ENCODE data around the gene BMPR1A. TPM values are rescaled to one million over a fixed set of nuclear protein-coding genes. Genes with fewer than 3 reads are reported as not detected.

The BMPR1A gene
- polyA plus RNA-seq, 1 donor (not counting 4 experiments of a cell fraction or from before 2014, with no cell fraction given), result 22.2 TPM

DNA sequence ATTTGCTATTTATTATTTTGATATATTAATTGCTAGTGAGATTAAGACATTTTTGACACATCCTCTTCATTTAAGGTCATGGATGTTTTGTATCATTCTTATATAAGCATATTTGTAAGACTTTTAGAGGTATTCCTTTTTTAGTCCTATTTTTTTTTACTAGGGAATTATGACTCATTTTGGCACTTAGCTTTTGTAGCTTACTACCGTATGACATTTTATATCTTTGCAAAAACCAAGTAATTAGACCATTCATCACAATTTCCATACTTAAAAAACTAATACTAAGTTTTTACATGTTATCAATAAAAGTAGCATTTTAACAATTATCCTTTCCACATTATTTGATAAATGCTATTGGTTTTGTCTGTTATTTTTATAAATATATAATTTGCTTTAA is 41.6 kb downstream of the BMPR1A start:
- no peak for FAIRE-seq

DNA sequence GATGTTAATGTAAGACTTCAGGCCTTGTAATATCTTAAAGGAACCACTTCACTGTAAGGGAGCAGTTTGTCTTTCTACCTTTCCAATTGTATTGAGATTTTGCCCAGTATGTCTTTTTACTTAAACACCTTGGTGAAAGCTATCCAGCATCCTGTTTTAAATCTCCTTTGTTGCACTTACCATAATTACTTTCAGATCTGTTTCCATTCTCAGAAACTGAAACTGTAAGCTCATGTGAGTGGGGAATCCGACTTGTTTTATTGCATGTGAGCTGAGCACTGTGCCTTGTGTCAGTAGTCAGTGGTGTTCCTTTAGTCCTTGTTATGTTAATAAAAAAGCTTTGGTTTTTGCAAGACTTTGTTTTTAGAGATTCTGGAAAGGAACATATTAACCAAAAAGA is 42.2 kb downstream of the BMPR1A start:
- H3K9me1 ChIP-seq (ENCODE audit: control insufficient read depth, extremely low read depth, insufficient read depth, low read length), result no peaks in the 10 kb centered on the region
- H3K79me2 ChIP-seq (ENCODE audit: control insufficient read depth, insufficient read depth, low read length), result peaks cover 15% of the 10 kb centered on the region
- no peak overlapping the region for H3K27ac ChIP-seq (ENCODE audit: control insufficient read depth, insufficient read depth, low read length)
- no peaks in the 10 kb centered on the region for H3K9me3 ChIP-seq (ENCODE audit: control insufficient read depth, low read depth, low read length)
- no peak overlapping the region for H3K4me2 ChIP-seq (ENCODE audit: control insufficient read depth, extremely low read depth, insufficient read depth, low read depth, low read length)
- no peak for DNase-seq (ENCODE audit: low read depth, low spot score)
- no peak overlapping the region for H3K4me3 ChIP-seq (ENCODE audit: control insufficient read depth in 2 of 3, extremely low read depth in 1 of 3, insufficient read depth in 2 of 3, low read depth in 1 of 3, low read length in 3 of 3)
- no peaks in the 10 kb centered on the region for H3K27me3 ChIP-seq (ENCODE audit: control insufficient read depth, extremely low read depth, insufficient read depth, low read length)
- peaks cover 4% of the 10 kb centered on the region for H3K4me1 ChIP-seq (ENCODE audit: control insufficient read depth, extremely low read depth, insufficient read depth, low read length)
- dilution Hi-C loops (cut with MboI; ENCODE audit: extremely low pct_ligation_motif_present, low sequenced_read_pairs), result no loop called here
- no peaks in the 10 kb centered on the region for H4K20me1 ChIP-seq (ENCODE audit: control insufficient read depth, extremely low read depth, insufficient read depth, low read length)
- peak; percentile 20 for FAIRE-seq
- TF ChIP-seq, protein P1, sequence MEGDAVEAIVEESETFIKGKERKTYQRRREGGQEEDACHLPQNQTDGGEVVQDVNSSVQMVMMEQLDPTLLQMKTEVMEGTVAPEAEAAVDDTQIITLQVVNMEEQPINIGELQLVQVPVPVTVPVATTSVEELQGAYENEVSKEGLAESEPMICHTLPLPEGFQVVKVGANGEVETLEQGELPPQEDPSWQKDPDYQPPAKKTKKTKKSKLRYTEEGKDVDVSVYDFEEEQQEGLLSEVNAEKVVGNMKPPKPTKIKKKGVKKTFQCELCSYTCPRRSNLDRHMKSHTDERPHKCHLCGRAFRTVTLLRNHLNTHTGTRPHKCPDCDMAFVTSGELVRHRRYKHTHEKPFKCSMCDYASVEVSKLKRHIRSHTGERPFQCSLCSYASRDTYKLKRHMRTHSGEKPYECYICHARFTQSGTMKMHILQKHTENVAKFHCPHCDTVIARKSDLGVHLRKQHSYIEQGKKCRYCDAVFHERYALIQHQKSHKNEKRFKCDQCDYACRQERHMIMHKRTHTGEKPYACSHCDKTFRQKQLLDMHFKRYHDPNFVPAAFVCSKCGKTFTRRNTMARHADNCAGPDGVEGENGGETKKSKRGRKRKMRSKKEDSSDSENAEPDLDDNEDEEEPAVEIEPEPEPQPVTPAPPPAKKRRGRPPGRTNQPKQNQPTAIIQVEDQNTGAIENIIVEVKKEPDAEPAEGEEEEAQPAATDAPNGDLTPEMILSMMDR (optimal IDR thresholded peaks at IDR 0.05 in 1 of 3, IDR thresholded peaks at IDR 0.05 in 1 of 3, conservative IDR thresholded peaks at IDR 0.05 in 1 of 3; ENCODE audit: extremely low read depth in 1 of 3, insufficient read depth in 2 of 3, low read length in 3 of 3), result no peak
- TF ChIP-seq EZH2 (IDR thresholded peaks at IDR 0.05; ENCODE audit: low read length), result no peak
- H3K36me3 ChIP-seq (ENCODE audit: control insufficient read depth in 2 of 2, extremely low read depth in 1 of 2, insufficient read depth in 2 of 2, low read length in 2 of 2), result no peaks in the 10 kb centered on the region
- no peak overlapping the region for H2AFZ ChIP-seq (ENCODE audit: control insufficient read depth, low read length)
- no peak overlapping the region for H3K9ac ChIP-seq (ENCODE audit: control insufficient read depth, extremely low read depth, insufficient read depth, low read length)

More for the DNA sequence above, 41.6 kb downstream of the BMPR1A start:
- Histone ChIP-seq H3K27me3 (ENCODE audit: control insufficient read depth, extremely low read depth, insufficient read depth, low read length) (no peaks in the 10 kb centered on the region), H3K4me2 (ENCODE audit: control insufficient read depth, extremely low read depth, insufficient read depth, low read depth, low read length) (no peak overlapping the region), H3K79me2 (ENCODE audit: control insufficient read depth, insufficient read depth, low read length) (peaks cover 16% of the 10 kb centered on the region), H2AFZ (ENCODE audit: control insufficient read depth, low read length) (no peak overlapping the region), H3K9me1 (ENCODE audit: control insufficient read depth, extremely low read depth, insufficient read depth, low read length) (no peaks in the 10 kb centered on the region), H3K9me3 (ENCODE audit: control insufficient read depth, low read depth, low read length) (no peaks in the 10 kb centered on the region), H3K4me3 (ENCODE audit: control insufficient read depth in 2 of 3, extremely low read depth in 1 of 3, insufficient read depth in 2 of 3, low read depth in 1 of 3, low read length in 3 of 3) (no peak overlapping the region), H3K27ac (ENCODE audit: control insufficient read depth, insufficient read depth, low read length) (no peak overlapping the region), H3K4me1 (ENCODE audit: control insufficient read depth, extremely low read depth, insufficient read depth, low read length) (peaks cover 4% of the 10 kb centered on the region), H3K36me3 (ENCODE audit: control insufficient read depth in 2 of 2, extremely low read depth in 1 of 2, insufficient read depth in 2 of 2, low read length in 2 of 2) (no peaks in the 10 kb centered on the region), H4K20me1 (ENCODE audit: control insufficient read depth, extremely low read depth, insufficient read depth, low read length) (no peaks in the 10 kb centered on the region), H3K9ac (ENCODE audit: control insufficient read depth, extremely low read depth, insufficient read depth, low read length) (no peak overlapping the region)
- dilution Hi-C loops (cut with MboI; ENCODE audit: extremely low pct_ligation_motif_present, low sequenced_read_pairs), result no loop called here
- DNase-seq (ENCODE audit: low read depth, low spot score), result no peak
- no peak for TF ChIP-seq EZH2 (IDR thresholded peaks at IDR 0.05; ENCODE audit: low read length)
- TF ChIP-seq, protein P1 (optimal IDR thresholded peaks at IDR 0.05 in 1 of 3, IDR thresholded peaks at IDR 0.05 in 1 of 3, conservative IDR thresholded peaks at IDR 0.05 in 1 of 3; ENCODE audit: extremely low read depth in 1 of 3, insufficient read depth in 2 of 3, low read length in 3 of 3), result no peak
